ENCODE data around the gene TRMT10A. TPM values are rescaled to one million over a fixed set of nuclear protein-coding genes. Genes with fewer than 3 reads are reported as not detected.

The TRMT10A gene
- total RNA-seq, 4 donors from 2014 or later, result 3.9 to 7.8 (median 5.8) TPM

GRCh38 chr4:99586797-99587196 is 23.0 kb upstream of the TRMT10A start:
- 31% methylated on average over 1 of the region's 1 CpG for WGBS
- Histone ChIP-seq H3K4me1 (no peaks in the 10 kb centered on the region), H3K27ac (no peak overlapping the region), H3K9me3 (no peaks in the 10 kb centered on the region), H3K27me3 (no peaks in the 10 kb centered on the region), H3K36me3 (no peaks in the 10 kb centered on the region), H3K4me3 (no peak overlapping the region)
- DNase-seq (ENCODE audit: low spot score in 2 of 2), result no peak
- TF ChIP-seq CTCF (IDR thresholded peaks at IDR 0.05) (no peak), EP300 (IDR thresholded peaks at IDR 0.05) (no peak), POLR2A (IDR thresholded peaks at IDR 0.05) (no peak), POLR2AphosphoS5 (IDR thresholded peaks at IDR 0.05) (no peak)

GRCh38 chr4:99586322-99586721 is 22.5 kb upstream of the TRMT10A start:
- no peak overlapping the region for H3K27ac ChIP-seq
- TF ChIP-seq CTCF (IDR thresholded peaks at IDR 0.05) (no peak), POLR2AphosphoS5 (IDR thresholded peaks at IDR 0.05) (no peak), EP300 (IDR thresholded peaks at IDR 0.05) (no peak), POLR2A (IDR thresholded peaks at IDR 0.05) (no peak)
- no peaks in the 10 kb centered on the region for H3K27me3 ChIP-seq
- no peaks in the 10 kb centered on the region for H3K4me1 ChIP-seq
- 28% methylated on average over 2 of the region's 2 CpGs for WGBS
- H3K36me3 ChIP-seq, result no peaks in the 10 kb centered on the region
- H3K9me3 ChIP-seq, result no peaks in the 10 kb centered on the region
- H3K4me3 ChIP-seq, result no peak overlapping the region
- no peak for DNase-seq (ENCODE audit: low spot score in 2 of 2)

GRCh38 chr4:99585516-99585915 is 21.7 kb upstream of the TRMT10A start:
- Histone ChIP-seq H3K9me3 (no peaks in the 10 kb centered on the region), H3K27me3 (no peaks in the 10 kb centered on the region), H3K4me1 (no peaks in the 10 kb centered on the region), H3K27ac (no peak overlapping the region), H3K36me3 (no peaks in the 10 kb centered on the region), H3K4me3 (no peak overlapping the region)
- WGBS, result 90% methylated on average over 1 of the region's 1 CpG
- TF ChIP-seq POLR2A (IDR thresholded peaks at IDR 0.05), result no peak
- no peak for TF ChIP-seq POLR2AphosphoS5 (IDR thresholded peaks at IDR 0.05)
- no peak for TF ChIP-seq EP300 (IDR thresholded peaks at IDR 0.05)
- no peak for TF ChIP-seq CTCF (IDR thresholded peaks at IDR 0.05)
- no peak for DNase-seq (ENCODE audit: low spot score in 2 of 2)

- WGBS, result 87% methylated on average over 2 of the region's 2 CpGs
- H3K36me3 ChIP-seq, result no peaks in the 10 kb centered on the region
- H3K4me1 ChIP-seq, result no peaks in the 10 kb centered on the region
- peaks cover 2% of the 10 kb centered on the region for H3K27me3 ChIP-seq
- no peak overlapping the region for H3K27ac ChIP-seq
- no peak overlapping the region for H3K4me3 ChIP-seq
- H3K9me3 ChIP-seq, result no peaks in the 10 kb centered on the region
- DNase-seq (ENCODE audit: low spot score in 2 of 2), result no peak
- no peak for TF ChIP-seq EP300 (IDR thresholded peaks at IDR 0.05)
- no peak for TF ChIP-seq POLR2AphosphoS5 (IDR thresholded peaks at IDR 0.05)
These were observed 14.9 kb upstream of the TRMT10A start for GRCh38 chr4:99578714-99579113.

GRCh38 chr4:99574530-99575324 is 10.9 kb upstream of the TRMT10A start, which contains the start of gene MTTP:
Gene MTTP (plus strand): TSS chr4:99574824. CDS start chr4:99574910, 86 bp downstream.
- DNase-seq (ENCODE audit: low spot score in 2 of 2), result no peak
- WGBS, result 85% methylated on average over 3 of the region's 3 CpGs
- H3K9me3 ChIP-seq, result no peaks in the 10 kb centered on the region
- H3K27ac ChIP-seq, result no peak within 1 kb of the TSS
- no peak for TF ChIP-seq CTCF (IDR thresholded peaks at IDR 0.05)
- TF ChIP-seq POLR2A (IDR thresholded peaks at IDR 0.05), result no peak
- no peak for TF ChIP-seq EP300 (IDR thresholded peaks at IDR 0.05)
- H3K27me3 ChIP-seq, result peaks cover 8% of the 10 kb centered on the region
- no peak within 1 kb of the TSS for H3K4me3 ChIP-seq
- H3K36me3 ChIP-seq, result no peaks in the 10 kb centered on the region
- H3K4me1 ChIP-seq, result no peaks in the 10 kb centered on the region
